HG03139 (cell line): Measurements from ENCODE around the gene TRIM65.

Experiments used
- ATAC-seq: cut with Tn5 transposase; IDR thresholded peaks from one replicate; pipeline ENCODE4 v1.9.1; 2021; ENCODE audit not compliant: unreplicated experiment

The TRIM65 gene

DNA sequence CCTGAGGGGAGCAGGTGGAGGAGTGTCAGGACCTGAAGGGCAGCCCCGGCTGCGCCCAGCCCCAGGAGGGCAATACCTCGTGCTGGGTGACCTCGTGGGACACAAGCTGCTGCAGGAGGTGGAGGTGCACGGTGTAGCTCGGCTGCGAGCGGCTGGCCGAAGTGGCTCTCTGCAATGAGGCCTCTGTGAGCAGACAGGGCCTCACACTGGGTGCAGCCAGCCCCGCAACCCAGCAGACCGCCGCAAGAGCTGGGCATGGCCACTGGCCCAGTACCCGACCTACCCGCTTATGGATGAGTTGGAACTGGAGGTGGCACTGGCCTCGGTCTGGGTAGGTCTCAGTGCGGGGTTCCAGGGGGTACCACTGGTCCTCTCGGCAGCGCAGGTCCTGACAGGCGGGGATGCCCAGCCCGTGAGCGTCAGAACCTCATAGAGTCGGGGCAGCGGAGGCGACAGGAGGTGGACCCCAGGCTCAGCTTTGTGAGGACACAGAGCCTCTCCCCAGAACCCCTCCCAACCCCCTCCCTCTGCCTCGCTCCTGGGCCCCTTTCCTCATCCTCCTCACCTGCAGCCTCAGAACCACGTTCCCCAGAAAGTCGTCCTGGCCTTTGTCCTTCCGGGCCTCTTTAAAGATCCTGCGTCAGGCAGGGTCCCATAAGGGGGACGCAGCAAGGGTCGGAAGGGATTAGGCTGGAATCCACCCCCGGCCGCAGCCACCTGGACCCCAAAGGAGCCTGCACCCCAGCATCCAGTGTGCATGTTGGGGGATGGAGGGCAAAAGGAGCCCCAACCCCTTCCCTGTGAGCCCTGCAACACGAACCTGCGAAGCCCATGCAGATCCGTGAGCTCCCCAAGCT is 56.6 kb downstream of the TRIM65 start:
- no peak for ATAC-seq
